HepG2 (cell line): ENCODE measurements around the gene STK11. TPM values are rescaled to one million over a fixed set of nuclear protein-coding genes. Genes with fewer than 3 reads are reported as not detected.

Experiments used
- ARNTL ChIP-seq: sonication (generic); formaldehyde crosslinking; IDR thresholded peaks from 2 replicates; pipeline ENCODE4 v1.4.0; 2020; ENCODE audit warnings: mild to moderate bottlenecking, missing genetic modification reagents
- ATRX ChIP-seq: sonication (generic); formaldehyde crosslinking; IDR thresholded peaks from 2 replicates; pipeline ENCODE4 v1.4.0; 2020; ENCODE audit warnings: missing genetic modification reagents, borderline replicate concordance
- BATF2 ChIP-seq: sonication (generic); formaldehyde crosslinking; IDR thresholded peaks from 2 replicates; pipeline ENCODE4 v1.8.0; 2022; ENCODE audit warnings: mild to moderate bottlenecking, missing genetic modification reagents, moderate library complexity
- BCL6 ChIP-seq: IDR thresholded peaks from 2 replicates; pipeline ENCODE4 v1.6.1; 2016; ENCODE audit warnings: missing genetic modification reagents, missing compliant biosample characterization
- BORCS8-MEF2B ChIP-seq: sonication (generic); formaldehyde crosslinking; IDR thresholded peaks from 2 replicates; pipeline ENCODE4 v1.8.0; 2022; ENCODE audit warnings: mild to moderate bottlenecking, missing genetic modification reagents
- CHD2 ChIP-seq: IDR thresholded peaks from 2 replicates; pipeline ENCODE4 v1.6.1; 2011; ENCODE audit warnings: low read depth, low read length, improper control_type of control experiment
- ERF ChIP-seq: IDR thresholded peaks from 2 replicates; pipeline ENCODE4 v1.6.1; 2018; ENCODE audit warnings: missing biosample characterization, missing genetic modification reagents
- GABPA ChIP-seq, 2 experiments: IDR thresholded peaks; 2 replicates each; pipeline ENCODE4 v1.6.1; 2011 to 2016; ENCODE audit warnings: low read depth in 2 of 2, low read length in 1 of 2, missing biosample characterization in 1 of 2, missing genetic modification characterization in 1 of 2
- GZF1 ChIP-seq: sonication (generic); formaldehyde crosslinking; IDR thresholded peaks from 2 replicates; pipeline ENCODE4 v1.5.1; 2020; ENCODE audit warnings: mild to moderate bottlenecking, missing genetic modification reagents
- HNF4G ChIP-seq, 2 experiments: sonication (generic) in 1 of 2; formaldehyde crosslinking in 1 of 2; IDR thresholded peaks; 2 replicates each; pipeline versions ENCODE4 v1.4.0 to v1.6.1; 2011 to 2020; ENCODE audit warnings: borderline replicate concordance in 2 of 2, low read depth in 2 of 2, mild to moderate bottlenecking in 2 of 2, low read length in 1 of 2, missing genetic modification reagents in 1 of 2, moderate library complexity in 1 of 2
- KDM5B ChIP-seq: sonication (generic); formaldehyde crosslinking; IDR thresholded peaks from 2 replicates; pipeline ENCODE4 v1.4.0; 2020; ENCODE audit warnings: missing genetic modification reagents, mild to moderate bottlenecking, borderline replicate concordance
- NAIF1 ChIP-seq: sonication (generic); formaldehyde crosslinking; IDR thresholded peaks from 2 replicates; pipeline ENCODE4 v1.5.0; 2020; ENCODE audit warnings: mild to moderate bottlenecking, missing genetic modification reagents, borderline replicate concordance
- PHF8 ChIP-seq: sonication (generic); formaldehyde crosslinking; IDR thresholded peaks from 2 replicates; pipeline ENCODE4 v1.5.0; 2020; ENCODE audit warnings: missing genetic modification reagents
- PITX1 ChIP-seq: sonication (generic); formaldehyde crosslinking; IDR thresholded peaks from 2 replicates; pipeline ENCODE4 v1.5.1; 2020; ENCODE audit warnings: mild to moderate bottlenecking, missing genetic modification reagents
- PLRG1 ChIP-seq: fragments of 450-650 bp; conservative IDR thresholded peaks from 2 replicates; pipeline ENCODE4 v1.6.1; 2016
- POLR2AphosphoS2 ChIP-seq: IDR thresholded peaks from 2 replicates; pipeline ENCODE4 v1.6.1; 2011; ENCODE audit warnings: low read depth, low read length, improper control_type of control experiment
- SAP130 ChIP-seq: IDR thresholded peaks from 2 replicates; pipeline ENCODE4 v1.6.1; 2016; ENCODE audit warnings: low read depth
- SNRNP70 ChIP-seq: fragments of 200-400 bp; formaldehyde crosslinking; IDR thresholded peaks from 2 replicates; pipeline ENCODE4 v1.6.1; 2017; ENCODE audit warnings: mild to moderate bottlenecking, low read depth, low read length, moderate library complexity
- SOX5 ChIP-seq: IDR thresholded peaks from 2 replicates; pipeline ENCODE4 v1.6.1; 2016; ENCODE audit warnings: borderline replicate concordance
- THRA ChIP-seq: sonication (generic); formaldehyde crosslinking; IDR thresholded peaks from 2 replicates; pipeline ENCODE4 v1.4.0; 2020; ENCODE audit warnings: missing genetic modification reagents, borderline replicate concordance
- TOE1 ChIP-seq: sonication (generic); formaldehyde crosslinking; IDR thresholded peaks from 2 replicates; pipeline ENCODE4 v1.4.0; 2020; ENCODE audit warnings: mild to moderate bottlenecking, missing genetic modification reagents
- XBP1 ChIP-seq: sonication (generic); formaldehyde crosslinking; IDR thresholded peaks from 2 replicates; pipeline ENCODE4 v1.5.0; 2020; ENCODE audit warnings: missing genetic modification reagents
- YEATS2 ChIP-seq: sonication (generic); formaldehyde crosslinking; IDR thresholded peaks from 2 replicates; pipeline ENCODE4 v1.4.0; 2020; ENCODE audit warnings: missing genetic modification reagents, borderline replicate concordance
- ZBTB8A ChIP-seq: sonication (generic); formaldehyde crosslinking; IDR thresholded peaks from 2 replicates; pipeline ENCODE4 v1.4.0; 2020; ENCODE audit warnings: mild to moderate bottlenecking, low read depth, missing genetic modification reagents, borderline replicate concordance
- ZNF124 ChIP-seq: sonication (generic); formaldehyde crosslinking; IDR thresholded peaks from 2 replicates; pipeline ENCODE4 v1.4.0; 2020; ENCODE audit warnings: missing genetic modification reagents
- ZNF30 ChIP-seq: sonication (generic); formaldehyde crosslinking; IDR thresholded peaks from 2 replicates; pipeline ENCODE4 v1.5.0; 2020; ENCODE audit warnings: mild to moderate bottlenecking, missing genetic modification reagents
- ZNF337 ChIP-seq: sonication (generic); formaldehyde crosslinking; IDR thresholded peaks from 2 replicates; pipeline ENCODE4 v1.5.1; 2020; ENCODE audit warnings: missing genetic modification reagents, low read depth, mild to moderate bottlenecking, borderline replicate concordance
- ZNF382 ChIP-seq: sonication (generic); formaldehyde crosslinking; IDR thresholded peaks from 2 replicates; pipeline ENCODE4 v1.5.0; 2020; ENCODE audit warnings: missing genetic modification reagents, mild to moderate bottlenecking, borderline replicate concordance
- ZNF543 ChIP-seq: sonication (generic); formaldehyde crosslinking; IDR thresholded peaks from 2 replicates; pipeline ENCODE4 v1.4.0; 2020; ENCODE audit warnings: mild to moderate bottlenecking, missing genetic modification reagents
- ZNF557 ChIP-seq: sonication (generic); formaldehyde crosslinking; IDR thresholded peaks from 2 replicates; pipeline ENCODE4 v1.4.0; 2020; ENCODE audit warnings: missing genetic modification reagents
- ZNF589 ChIP-seq: sonication (generic); formaldehyde crosslinking; conservative IDR thresholded peaks from 2 replicates; pipeline ENCODE4 v1.8.0; 2022; ENCODE audit warnings: mild to moderate bottlenecking, moderate library complexity, missing genetic modification reagents
- polyA plus RNA-seq, 8 experiments: library from polyadenylated mRNA; depleted of rRNA in 3 of 8; stranded (reverse) in 7 of 8; unstranded in 1 of 8; fragments of >200 nt; fragmentation: Illumina TruSeq in 4 of 8; extraction: Trizol in 4 of 8; gene quantifications; 2 replicates each; pipeline versions ENCODE4 v1.2.1 to v1.2.3, GENCODE V29; 2011 to 2016; ENCODE audit warnings: low read depth in 4 of 8, missing spikeins in 1 of 8, mixed read lengths in 1 of 8; ENCODE audit not compliant: insufficient read depth in 1 of 8
- total RNA-seq, 5 experiments: library from RNA; depleted of rRNA; stranded (reverse); fragments of >200 nt; fragmentation: Illumina TruSeq; extraction: Trizol; gene quantifications; 2 replicates each; pipeline ENCODE4 v1.2.3, GENCODE V29; 2016; ENCODE audit warnings: low read depth in 1 of 5

STK11 gene
- total and polyA plus RNA-seq, 2 of the 13 experiments (the other 11 are each of a cell fraction or from before 2014, with no cell fraction given): 27.5 to 43.6 TPM

DNA sequence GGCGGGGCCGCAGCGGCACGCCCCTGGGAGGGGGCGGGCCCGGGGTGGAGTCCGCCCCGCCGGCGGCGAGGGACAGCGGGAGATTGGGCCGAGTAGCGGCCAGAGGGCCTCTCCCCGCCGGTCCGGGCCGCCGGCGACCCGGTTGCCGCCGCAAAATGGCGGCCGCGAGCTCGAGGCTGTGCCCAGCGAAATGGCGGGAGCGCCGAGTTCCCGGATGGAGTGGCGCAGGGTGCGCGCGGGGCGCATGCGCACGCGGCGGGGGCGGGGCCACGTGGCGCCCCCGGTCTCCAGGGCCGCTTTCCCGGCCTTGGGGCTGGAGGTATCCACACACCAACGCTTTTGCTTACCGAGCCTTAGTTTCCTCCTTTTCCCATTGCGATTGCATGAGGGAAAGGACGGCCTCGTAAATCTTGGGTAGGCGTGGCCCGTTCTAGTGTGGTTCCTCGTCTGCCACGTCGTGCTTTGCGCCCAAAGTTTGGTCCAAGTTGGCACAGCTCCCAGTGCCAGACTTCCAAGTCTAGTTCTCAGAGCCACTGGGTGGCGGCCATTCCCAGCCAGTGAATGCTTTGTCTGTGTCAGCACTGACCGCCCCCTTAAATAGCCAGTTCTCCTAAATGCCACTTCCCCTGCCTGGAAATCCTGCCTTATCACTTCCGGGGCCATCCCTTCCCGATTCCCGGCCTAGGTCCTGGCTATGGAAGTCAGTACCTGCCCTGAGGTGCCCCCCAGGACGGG, 64.1 kb downstream of the STK11 start (continued):
- TF ChIP-seq ATRX: no peak
- no peak for TF ChIP-seq ZNF124 (CRISPR knock-in tag)
- no peak; the same call in 1 of the 2 replicates for TF ChIP-seq SOX5 (CRISPR knock-in tag)
- TF ChIP-seq TOE1 (CRISPR knock-in tag): peak; percentile 20; the same call in 1 of the 2 replicates
- TF ChIP-seq ARNTL (CRISPR knock-in tag): peak; percentile 3; the same call in 1 of the 2 replicates
- no peak for TF ChIP-seq KDM5B (CRISPR knock-in tag)
- TF ChIP-seq BCL6: peak; percentile 1; the same call in 1 of the 2 replicates
- no peak for TF ChIP-seq PITX1 (CRISPR knock-in tag)
- no peak for TF ChIP-seq PLRG1
- TF ChIP-seq ZNF589 (CRISPR knock-in tag): 0 out of 2 replicates have a peak, but pooled peaks have one; percentile 19
- 0 out of 2 replicates have a peak, but pooled peaks have one; percentile 31 for TF ChIP-seq ZNF543
- TF ChIP-seq PHF8 (CRISPR knock-in tag): 0 out of 2 replicates have a peak, but pooled peaks have one; percentile 27
- TF ChIP-seq SNRNP70: no peak
- 0 out of 2 replicates have a peak, but pooled peaks have one; percentile 36 for TF ChIP-seq THRA (CRISPR knock-in tag)
- TF ChIP-seq BATF2 (CRISPR knock-in tag): no peak
- TF ChIP-seq ZBTB8A (CRISPR knock-in tag): no peak
- TF ChIP-seq NAIF1 (CRISPR knock-in tag): no peak
- no peak for TF ChIP-seq GZF1 (CRISPR knock-in tag)
- no peak for TF ChIP-seq XBP1
- TF ChIP-seq ZNF337: no peak
- peak; percentile 68 for TF ChIP-seq POLR2AphosphoS2
- TF ChIP-seq HNF4G (IDR thresholded peaks at IDR 0.05; ENCODE audit: borderline replicate concordance, low read depth, low read length): no peak; the same call in 1 of the 2 replicates
- no peak for TF ChIP-seq HNF4G (CRISPR knock-in tag; IDR thresholded peaks at IDR 0.05; ENCODE audit: borderline replicate concordance, low read depth)
- TF ChIP-seq SAP130: peak; percentile 51
- peak; percentile 53; the same call in 1 of the 2 replicates for TF ChIP-seq ERF (CRISPR knock-in tag)
- TF ChIP-seq CHD2: no peak; the same call in 1 of the 2 replicates
- TF ChIP-seq ZNF382: no peak
- peak; percentile 30; the same call in 1 of the 2 replicates for TF ChIP-seq YEATS2 (CRISPR knock-in tag)
- no peak for TF ChIP-seq GABPA (IDR thresholded peaks at IDR 0.05; ENCODE audit: low read depth, low read length)
- TF ChIP-seq GABPA (CRISPR knock-in tag; IDR thresholded peaks at IDR 0.05; ENCODE audit: low read depth): peak; percentile 58
- no peak for TF ChIP-seq ZNF30 (CRISPR knock-in tag)
- TF ChIP-seq ZNF557 (CRISPR knock-in tag): no peak
- TF ChIP-seq BORCS8-MEF2B (CRISPR knock-in tag): no peak
